22Rv1 (cell line): Measurements from ENCODE around the gene PARD3B.

Source experiments
- ZFX ChIP-seq: fragments of 450-650 bp; IDR thresholded peaks from 2 replicates; pipeline ENCODE4 v1.6.1; 2017; ENCODE audit warnings: antibody characterized with exemption, borderline replicate concordance
- TF ChIP-seq, protein P1 (sequence below): fragments of 450-650 bp; IDR thresholded peaks from 2 replicates; pipeline ENCODE4 v1.5.1; 2017; ENCODE audit warnings: mild to moderate bottlenecking

DNA sequence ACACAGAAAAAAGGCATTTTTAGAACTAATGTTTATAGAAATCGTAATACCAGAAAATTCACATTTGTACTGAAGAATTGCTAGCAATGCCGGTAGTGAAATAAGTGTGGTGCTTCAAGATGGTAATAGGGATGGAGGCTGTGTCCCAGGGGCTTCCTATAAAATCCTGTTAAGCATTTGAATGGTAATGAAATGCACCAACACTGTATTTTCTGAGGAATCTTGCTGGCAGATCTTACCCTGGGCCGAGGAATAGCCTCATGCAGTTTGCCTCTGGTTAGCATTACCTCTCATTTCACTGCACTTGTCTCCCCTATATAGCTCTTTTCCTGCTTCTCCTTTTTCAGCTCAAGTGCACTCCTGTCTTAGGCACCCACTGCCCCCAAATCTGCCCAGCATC lies 635.5 kb downstream of the PARD3B start:
- TF ChIP-seq, protein P1, sequence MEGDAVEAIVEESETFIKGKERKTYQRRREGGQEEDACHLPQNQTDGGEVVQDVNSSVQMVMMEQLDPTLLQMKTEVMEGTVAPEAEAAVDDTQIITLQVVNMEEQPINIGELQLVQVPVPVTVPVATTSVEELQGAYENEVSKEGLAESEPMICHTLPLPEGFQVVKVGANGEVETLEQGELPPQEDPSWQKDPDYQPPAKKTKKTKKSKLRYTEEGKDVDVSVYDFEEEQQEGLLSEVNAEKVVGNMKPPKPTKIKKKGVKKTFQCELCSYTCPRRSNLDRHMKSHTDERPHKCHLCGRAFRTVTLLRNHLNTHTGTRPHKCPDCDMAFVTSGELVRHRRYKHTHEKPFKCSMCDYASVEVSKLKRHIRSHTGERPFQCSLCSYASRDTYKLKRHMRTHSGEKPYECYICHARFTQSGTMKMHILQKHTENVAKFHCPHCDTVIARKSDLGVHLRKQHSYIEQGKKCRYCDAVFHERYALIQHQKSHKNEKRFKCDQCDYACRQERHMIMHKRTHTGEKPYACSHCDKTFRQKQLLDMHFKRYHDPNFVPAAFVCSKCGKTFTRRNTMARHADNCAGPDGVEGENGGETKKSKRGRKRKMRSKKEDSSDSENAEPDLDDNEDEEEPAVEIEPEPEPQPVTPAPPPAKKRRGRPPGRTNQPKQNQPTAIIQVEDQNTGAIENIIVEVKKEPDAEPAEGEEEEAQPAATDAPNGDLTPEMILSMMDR = no peak
- TF ChIP-seq ZFX = no peak
